WTC11 (cell line): ENCODE data around the gene ZNF532.

Experiments
- CTCF ChIP-seq: fragments of 200-600 bp; IDR thresholded peaks from 2 replicates; pipeline ENCODE4 v1.8.0; 2022; ENCODE audit warnings: antibody characterized with exemption
- JUN ChIP-seq: sonication (generic); formaldehyde crosslinking; IDR thresholded peaks from 2 replicates; pipeline ENCODE4 v1.8.0; 2023; ENCODE audit warnings: mild to moderate bottlenecking, missing genetic modification reagents
- TF ChIP-seq, protein P1 (sequence below): sonication (generic); formaldehyde crosslinking; IDR thresholded peaks from 2 replicates; pipeline ENCODE4 v1.8.0; 2022; ENCODE audit warnings: mild to moderate bottlenecking, missing genetic modification reagents

DNA sequence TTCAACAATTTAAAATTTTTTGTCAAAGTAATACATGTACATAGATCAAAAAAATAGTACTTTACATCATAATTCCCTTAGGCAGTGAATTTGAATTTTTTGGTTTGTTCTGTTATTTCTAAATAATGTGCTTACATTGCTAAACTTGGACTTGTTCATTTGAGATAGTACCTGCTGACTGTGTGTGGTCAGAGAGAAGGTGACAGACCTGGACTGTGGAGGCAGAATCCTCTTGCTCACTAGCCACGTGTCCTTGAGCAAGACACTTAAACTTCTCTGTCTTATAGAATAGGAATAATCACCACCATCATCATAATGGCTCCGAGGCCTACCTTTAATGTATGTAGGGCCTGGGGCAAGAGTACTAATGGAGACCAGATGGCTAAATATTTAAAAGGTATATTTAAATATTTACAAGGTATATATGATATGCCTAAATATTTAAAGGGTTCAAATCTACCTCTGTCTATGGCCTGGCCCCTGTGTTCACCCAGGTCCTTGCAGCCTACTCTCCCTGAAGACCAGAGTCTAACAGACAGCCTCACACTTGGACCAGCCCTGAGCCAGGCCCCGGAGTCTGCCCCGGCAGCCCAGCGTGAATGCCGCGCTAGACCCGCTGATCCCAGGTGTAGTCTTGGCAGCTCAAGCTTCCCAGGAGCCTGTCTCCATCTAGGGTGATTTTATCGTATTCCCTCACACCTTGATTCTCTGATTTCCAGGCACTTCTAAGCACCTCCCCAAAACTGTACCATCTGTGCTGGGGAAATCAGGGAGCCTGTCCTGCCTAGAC lies 33.5 kb downstream of the ZNF532 start:
- TF ChIP-seq CTCF (no peak), JUN (CRISPR knock-in tag) (no peak)
- TF ChIP-seq, protein P1, sequence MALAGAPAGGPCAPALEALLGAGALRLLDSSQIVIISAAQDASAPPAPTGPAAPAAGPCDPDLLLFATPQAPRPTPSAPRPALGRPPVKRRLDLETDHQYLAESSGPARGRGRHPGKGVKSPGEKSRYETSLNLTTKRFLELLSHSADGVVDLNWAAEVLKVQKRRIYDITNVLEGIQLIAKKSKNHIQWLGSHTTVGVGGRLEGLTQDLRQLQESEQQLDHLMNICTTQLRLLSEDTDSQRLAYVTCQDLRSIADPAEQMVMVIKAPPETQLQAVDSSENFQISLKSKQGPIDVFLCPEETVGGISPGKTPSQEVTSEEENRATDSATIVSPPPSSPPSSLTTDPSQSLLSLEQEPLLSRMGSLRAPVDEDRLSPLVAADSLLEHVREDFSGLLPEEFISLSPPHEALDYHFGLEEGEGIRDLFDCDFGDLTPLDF (CRISPR knock-in tag), result no peak
